GM10266 (cell line): Measurements from ENCODE around the gene HOXD1.

Experiments used
- DNase-seq: peaks from one replicate; pipeline ENCODE4 v3.0.0; 2012; ENCODE audit errors: extremely low spot score
- CTCF ChIP-seq: IDR thresholded peaks from 2 replicates; pipeline ENCODE4 v1.5.1; 2012; ENCODE audit warnings: mild to moderate bottlenecking, low read depth; ENCODE audit not compliant: control insufficient read depth, insufficient read depth; ENCODE audit errors: missing control alignments

Gene HOXD1

GRCh38 chr2:176145085-176145969, 43.1 kb upstream of the HOXD1 start:
- no peak for TF ChIP-seq CTCF
- DNase-seq = no peak

GRCh38 chr2:176146101-176146500, 42.4 kb upstream of the HOXD1 start:
- no peak for DNase-seq
- no peak for TF ChIP-seq CTCF

DNA sequence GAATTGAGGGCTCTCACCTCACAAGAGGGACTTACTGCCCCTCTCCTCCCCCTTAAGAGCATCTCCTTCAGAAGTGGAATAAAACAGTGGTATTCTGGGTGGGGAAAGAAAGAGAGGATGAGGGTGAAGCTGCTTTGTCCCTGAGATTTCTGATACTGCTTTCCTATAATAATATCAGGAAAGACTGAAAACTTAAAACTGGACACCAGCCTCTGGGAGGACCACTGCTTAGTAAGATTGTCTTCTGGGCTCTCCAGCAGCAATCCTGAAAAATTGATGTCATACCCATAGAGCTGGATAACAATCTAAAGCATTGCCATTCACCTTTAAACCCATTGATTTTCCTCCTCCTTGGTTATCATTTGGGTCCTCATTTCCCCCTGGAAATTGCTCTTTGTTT, 41.8 kb upstream of the HOXD1 start:
- no peak for DNase-seq
- no peak for TF ChIP-seq CTCF

DNA sequence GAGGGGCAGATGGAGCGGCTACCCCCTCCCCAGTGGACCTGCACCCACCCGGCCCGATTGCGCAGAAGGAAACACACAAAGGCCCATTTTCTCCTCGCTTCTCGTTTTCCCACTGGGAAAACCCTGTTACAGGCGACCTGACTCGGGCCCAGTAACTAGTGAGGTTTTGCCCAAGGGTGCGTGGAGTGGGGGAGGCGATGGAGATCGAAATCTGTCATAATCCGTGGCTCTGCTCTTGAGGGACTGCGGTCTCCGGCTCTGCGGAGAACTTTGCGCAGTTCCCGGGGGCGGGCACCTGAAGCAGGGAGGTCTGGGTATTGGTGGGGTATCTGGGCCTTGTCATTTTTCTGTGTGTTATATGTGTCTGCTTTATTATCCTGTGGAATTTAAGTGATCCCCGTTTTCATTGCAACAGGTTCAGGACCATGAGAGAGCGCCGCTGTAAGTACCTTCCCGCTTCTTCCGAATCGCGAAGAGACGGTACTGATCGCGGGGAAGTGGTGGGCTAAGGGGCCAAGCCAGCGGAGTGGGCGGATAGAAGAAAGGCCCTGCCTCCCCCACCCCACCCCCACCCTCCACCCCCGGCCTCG, 41.2 kb upstream of the HOXD1 start:
- no peak for DNase-seq
- TF ChIP-seq CTCF = no peak

DNA sequence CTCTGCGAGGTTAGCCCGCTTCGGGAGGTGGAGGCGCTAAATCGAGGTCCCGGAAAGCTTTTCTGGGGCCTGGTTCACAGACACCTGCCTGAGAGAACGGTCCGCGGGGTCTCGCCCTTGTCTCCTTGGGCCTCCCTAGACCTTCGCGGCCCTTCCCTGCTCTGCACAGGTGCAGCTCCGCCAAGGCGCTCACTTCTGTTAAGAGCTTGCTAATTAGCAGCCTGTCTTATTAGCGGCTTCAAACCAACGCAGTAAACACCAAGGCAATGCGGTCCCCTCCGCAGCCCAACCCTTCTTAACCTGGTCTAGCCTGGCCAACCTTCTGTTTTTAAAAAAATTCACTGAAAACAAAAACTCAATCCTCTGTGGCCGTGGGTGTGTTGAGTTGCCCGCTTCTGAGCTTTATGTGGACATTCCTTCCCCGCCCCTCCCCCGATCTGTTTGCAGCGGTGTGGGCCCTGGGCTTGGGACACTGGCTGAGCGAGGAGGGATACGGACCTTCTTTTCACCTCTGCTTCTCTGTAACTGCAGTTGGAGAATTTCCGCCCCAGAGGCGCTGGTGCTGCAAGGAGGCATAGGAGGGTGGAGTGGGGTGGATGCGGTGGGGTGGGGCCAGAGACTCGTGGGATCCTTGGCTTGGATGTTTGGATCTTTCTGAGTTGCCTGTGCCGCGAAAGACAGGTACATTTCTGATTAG, 40.5 kb upstream of the HOXD1 start:
- DNase-seq = no peak
- TF ChIP-seq CTCF = no peak

GRCh38 chr2:176148751-176149421, 39.6 kb upstream of the HOXD1 start:
- DNase-seq = no peak
- TF ChIP-seq CTCF = no peak
